A673 (cell line): Measurements from ENCODE around the gene TESK2.

ENCODE experiments used
- CTCF ChIP-seq: fragments of 300-800, 200-600 bp; sonication (generic); conservative IDR thresholded peaks from 2 replicates; pipeline ENCODE4 v1.5.1; 2017; ENCODE audit warnings: low read depth, mild to moderate bottlenecking, antibody characterized with exemption, low read length, moderate library complexity, mixed read lengths
- EZH2 ChIP-seq: fragments of 200-600 bp; sonication (generic); IDR thresholded peaks from 2 replicates; pipeline ENCODE4 v1.6.1; 2017; ENCODE audit warnings: borderline replicate concordance, low read depth, mild to moderate bottlenecking, mixed read lengths, antibody characterized with exemption, low read length; ENCODE audit not compliant: poor library complexity, severe bottlenecking

- TF ChIP-seq CTCF (no peak), EZH2 (no peak)
Observed at GRCh38 chr1:45365051-45365450, 125.9 kb downstream of the TESK2 start.
